ENCODE results near the gene TRIM56. TPM values are rescaled to one million over a fixed set of nuclear protein-coding genes. Genes with fewer than 3 reads are reported as not detected.
A peak's percentile ranks its signal among the peaks of the same experiment; 100 is the strongest.

TRIM56 gene
- total RNA-seq, 1 donor from 2014 or later = 61.9 TPM

DNA sequence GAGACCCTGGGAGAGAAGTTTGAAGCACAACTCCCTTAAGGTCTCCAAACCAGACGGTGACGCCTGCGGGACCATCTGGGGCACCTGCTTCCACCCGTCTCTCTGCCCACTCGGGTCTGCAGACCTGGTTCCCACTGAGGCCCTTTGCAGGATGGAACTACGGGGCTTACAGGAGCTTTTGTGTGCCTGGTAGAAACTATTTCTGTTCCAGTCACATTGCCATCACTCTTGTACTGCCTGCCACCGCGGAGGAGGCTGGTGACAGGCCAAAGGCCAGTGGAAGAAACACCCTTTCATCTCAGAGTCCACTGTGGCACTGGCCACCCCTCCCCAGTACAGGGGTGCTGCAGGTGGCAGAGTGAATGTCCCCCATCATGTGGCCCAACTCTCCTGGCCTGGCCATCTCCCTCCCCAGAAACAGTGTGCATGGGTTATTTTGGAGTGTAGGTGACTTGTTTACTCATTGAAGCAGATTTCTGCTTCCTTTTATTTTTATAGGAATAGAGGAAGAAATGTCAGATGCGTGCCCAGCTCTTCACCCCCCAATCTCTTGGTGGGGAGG lies 52.5 kb downstream of the TRIM56 start:
- peaks cover 6% of the 10 kb centered on the region for H3K36me3 ChIP-seq
- H3K4me1 ChIP-seq = peaks cover 14% of the 10 kb centered on the region
- peak overlapping the region; percentile 56 for H3K27ac ChIP-seq
- DNase-seq = no peak
- intact Hi-C loops (cut with DNase I) = loop anchor here (5.0 kb wide), 1 partner anchor 40 kb away; no protein-coding TSS in a partner anchor
- peak; percentile 5 to 17 for ATAC-seq
- no peak overlapping the region for H3K4me3 ChIP-seq
- no peaks in the 10 kb centered on the region for H3K9me3 ChIP-seq
- TF ChIP-seq, protein P1, sequence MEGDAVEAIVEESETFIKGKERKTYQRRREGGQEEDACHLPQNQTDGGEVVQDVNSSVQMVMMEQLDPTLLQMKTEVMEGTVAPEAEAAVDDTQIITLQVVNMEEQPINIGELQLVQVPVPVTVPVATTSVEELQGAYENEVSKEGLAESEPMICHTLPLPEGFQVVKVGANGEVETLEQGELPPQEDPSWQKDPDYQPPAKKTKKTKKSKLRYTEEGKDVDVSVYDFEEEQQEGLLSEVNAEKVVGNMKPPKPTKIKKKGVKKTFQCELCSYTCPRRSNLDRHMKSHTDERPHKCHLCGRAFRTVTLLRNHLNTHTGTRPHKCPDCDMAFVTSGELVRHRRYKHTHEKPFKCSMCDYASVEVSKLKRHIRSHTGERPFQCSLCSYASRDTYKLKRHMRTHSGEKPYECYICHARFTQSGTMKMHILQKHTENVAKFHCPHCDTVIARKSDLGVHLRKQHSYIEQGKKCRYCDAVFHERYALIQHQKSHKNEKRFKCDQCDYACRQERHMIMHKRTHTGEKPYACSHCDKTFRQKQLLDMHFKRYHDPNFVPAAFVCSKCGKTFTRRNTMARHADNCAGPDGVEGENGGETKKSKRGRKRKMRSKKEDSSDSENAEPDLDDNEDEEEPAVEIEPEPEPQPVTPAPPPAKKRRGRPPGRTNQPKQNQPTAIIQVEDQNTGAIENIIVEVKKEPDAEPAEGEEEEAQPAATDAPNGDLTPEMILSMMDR (IDR thresholded peaks at IDR 0.05) = no peak
- H3K27me3 ChIP-seq (ENCODE audit: low read depth) = peaks cover 3% of the 10 kb centered on the region

DNA sequence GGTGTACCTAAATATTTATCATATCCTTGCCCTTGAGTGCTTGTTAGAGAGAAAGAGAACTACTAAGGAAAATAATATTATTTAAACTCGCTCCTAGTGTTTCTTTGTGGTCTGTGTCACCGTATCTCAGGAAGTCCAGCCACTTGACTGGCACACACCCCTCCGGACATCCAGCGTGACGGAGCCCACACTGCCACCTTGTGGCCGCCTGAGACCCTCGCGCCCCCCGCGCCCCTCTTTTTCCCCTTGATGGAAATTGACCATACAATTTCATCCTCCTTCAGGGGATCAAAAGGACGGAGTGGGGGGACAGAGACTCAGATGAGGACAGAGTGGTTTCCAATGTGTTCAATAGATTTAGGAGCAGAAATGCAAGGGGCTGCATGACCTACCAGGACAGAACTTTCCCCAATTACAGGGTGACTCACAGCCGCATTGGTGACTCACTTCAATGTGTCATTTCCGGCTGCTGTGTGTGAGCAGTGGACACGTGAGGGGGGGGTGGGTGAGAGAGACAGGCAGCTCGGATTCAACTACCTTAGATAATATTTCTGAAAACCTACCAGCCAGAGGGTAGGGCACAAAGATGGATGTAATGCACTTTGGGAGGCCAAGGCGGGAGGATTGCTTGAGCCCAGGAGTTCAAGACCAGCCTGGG lies 53.1 kb downstream of the TRIM56 start:
- intact Hi-C loops (cut with DNase I) = loop anchor here (5.0 kb wide), 1 partner anchor 41 kb away; no protein-coding TSS in a partner anchor
- peaks cover 4% of the 10 kb centered on the region for H3K27me3 ChIP-seq (ENCODE audit: low read depth)
- H3K4me3 ChIP-seq = peak overlapping the region; percentile 19
- TF ChIP-seq, protein P1 (IDR thresholded peaks at IDR 0.05) = peak; percentile 82
- peaks cover 6% of the 10 kb centered on the region for H3K36me3 ChIP-seq
- DNase-seq (peak; percentile 70), ATAC-seq (peak; percentile 90)
- peak overlapping the region; percentile 56 for H3K27ac ChIP-seq
- H3K9me3 ChIP-seq = no peaks in the 10 kb centered on the region
- H3K4me1 ChIP-seq = peaks cover 14% of the 10 kb centered on the region

DNA sequence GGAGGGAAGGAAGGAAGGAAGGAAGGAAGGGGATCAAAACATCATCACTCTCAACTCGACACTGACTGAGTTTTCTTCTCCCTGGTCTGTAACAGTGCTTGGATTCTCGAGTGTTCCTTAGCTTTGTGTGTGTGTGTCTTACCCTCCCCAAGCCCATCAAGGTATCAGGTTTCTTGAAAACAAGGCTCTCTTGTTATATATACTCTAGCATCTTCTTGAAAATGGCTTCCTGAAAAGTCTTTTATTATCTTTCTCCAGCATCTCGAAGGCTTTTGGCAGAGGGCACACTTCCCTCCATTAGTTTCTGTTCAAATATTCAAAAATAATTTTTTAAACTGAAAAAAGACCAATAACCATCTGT lies 55.0 kb downstream of the TRIM56 start:
- TF ChIP-seq, protein P1 (IDR thresholded peaks at IDR 0.05) = no peak
- H3K27ac ChIP-seq = no peak overlapping the region
- no peak for ATAC-seq
- no peak for DNase-seq
- no peak overlapping the region for H3K4me3 ChIP-seq
- H3K27me3 ChIP-seq (ENCODE audit: low read depth) = peaks cover 4% of the 10 kb centered on the region
- H3K4me1 ChIP-seq = peaks cover 14% of the 10 kb centered on the region
- intact Hi-C loops (cut with DNase I) = no loop called here
- peaks cover 5% of the 10 kb centered on the region for H3K36me3 ChIP-seq
- H3K9me3 ChIP-seq = no peaks in the 10 kb centered on the region

DNA sequence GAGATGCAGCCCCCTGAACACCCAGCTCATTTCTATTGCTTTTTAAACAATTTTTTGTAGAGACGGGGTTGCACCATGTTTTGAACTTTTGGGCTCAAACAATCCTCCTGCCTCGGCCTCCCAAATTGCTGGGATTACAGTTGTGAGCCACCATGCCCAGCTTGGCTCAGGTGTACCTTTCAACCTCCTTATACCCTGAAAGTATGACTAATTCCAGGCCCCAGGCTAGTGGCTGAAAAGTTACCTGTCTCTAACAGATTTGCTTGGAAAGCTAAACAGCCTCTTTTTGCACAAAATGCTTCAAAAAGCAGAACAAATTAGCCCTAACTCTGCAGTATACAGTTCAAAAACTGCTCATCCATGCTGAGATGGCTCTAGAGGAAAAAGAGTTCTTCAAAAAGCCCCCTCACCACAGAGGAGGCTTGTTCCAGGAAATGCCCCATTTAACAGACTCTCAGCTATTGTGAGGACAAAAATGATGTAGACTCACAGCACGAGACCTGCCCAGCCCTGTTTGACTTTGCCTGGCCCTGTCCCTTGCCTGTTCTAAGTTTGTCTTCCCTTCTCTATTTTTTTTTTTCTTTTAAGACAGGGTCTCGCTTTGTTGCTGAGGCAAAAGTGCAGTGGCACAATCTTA lies 55.6 kb downstream of the TRIM56 start:
- no peak overlapping the region for H3K4me3 ChIP-seq
- DNase-seq = no peak
- no peaks in the 10 kb centered on the region for H3K36me3 ChIP-seq
- H3K27ac ChIP-seq = no peak overlapping the region
- intact Hi-C loops (cut with DNase I) = no loop called here
- ATAC-seq = no peak
- TF ChIP-seq, protein P1 (IDR thresholded peaks at IDR 0.05) = no peak
- H3K27me3 ChIP-seq (ENCODE audit: low read depth) = peaks cover 4% of the 10 kb centered on the region
- no peaks in the 10 kb centered on the region for H3K9me3 ChIP-seq
- H3K4me1 ChIP-seq = peaks cover 14% of the 10 kb centered on the region

Other genes starting within 250 kb of the TRIM56 start
- 43.6 TPM for gene SLC12A9, start 232.8 kb upstream of the TRIM56 start, total RNA-seq
- 56.5 TPM for gene TRIP6, start 218.1 kb upstream of the TRIM56 start, total RNA-seq
- gene SRRT, start 210.4 kb upstream of the TRIM56 start, total RNA-seq = 105 TPM
- gene UFSP1, start 195.8 kb upstream of the TRIM56 start, total RNA-seq = 2.3 TPM
- gene ACHE, start 189.6 kb upstream of the TRIM56 start, total RNA-seq = 0.97 TPM
- gene MUC3A, start 135.9 kb upstream of the TRIM56 start, total RNA-seq = 1.7 TPM
- 1.2 TPM for gene MUC12, start 115.9 kb upstream of the TRIM56 start, total RNA-seq
- gene MUC17, start 65.4 kb upstream of the TRIM56 start, total RNA-seq = not detected
- gene SERPINE1, start 41.6 kb downstream of the TRIM56 start, total RNA-seq = 15.4 TPM
- gene AP1S1, start 69.0 kb downstream of the TRIM56 start, total RNA-seq = 28.4 TPM
- gene VGF, start 80.1 kb downstream of the TRIM56 start, total RNA-seq = 0.15 TPM
- gene NAT16, start 94.8 kb downstream of the TRIM56 start, total RNA-seq = not detected
- not detected for gene MOGAT3, start 115.6 kb downstream of the TRIM56 start, total RNA-seq
- 87.9 TPM for gene PLOD3, start 132.1 kb downstream of the TRIM56 start, total RNA-seq
- 55.4 TPM for gene ZNHIT1, start 132.7 kb downstream of the TRIM56 start, total RNA-seq
- gene CLDN15, start 152.3 kb downstream of the TRIM56 start, total RNA-seq = 11.1 TPM
- gene FIS1, start 159.6 kb downstream of the TRIM56 start, total RNA-seq = 133 TPM
- 19.4 TPM for gene IFT22, start 236.3 kb downstream of the TRIM56 start, total RNA-seq

All from lower lobe of right lung (tissue), 2 donors.